MM.1S (cell line): Measurements from ENCODE around the gene CELA2B.

Experiments
- EZH2 ChIP-seq: fragments of 300-600 bp; sonication (generic); optimal IDR thresholded peaks from 2 replicates; pipeline ENCODE3; 2017; ENCODE audit warnings: low read depth, mild to moderate bottlenecking, antibody characterized with exemption, low read length, mixed read lengths
- TF ChIP-seq, protein P1 (sequence below): fragments of 300-600 bp; sonication (generic); IDR thresholded peaks from 2 replicates; pipeline ENCODE4 v1.5.1; 2016; ENCODE audit warnings: antibody characterized with exemption, low read length, mixed read lengths

DNA sequence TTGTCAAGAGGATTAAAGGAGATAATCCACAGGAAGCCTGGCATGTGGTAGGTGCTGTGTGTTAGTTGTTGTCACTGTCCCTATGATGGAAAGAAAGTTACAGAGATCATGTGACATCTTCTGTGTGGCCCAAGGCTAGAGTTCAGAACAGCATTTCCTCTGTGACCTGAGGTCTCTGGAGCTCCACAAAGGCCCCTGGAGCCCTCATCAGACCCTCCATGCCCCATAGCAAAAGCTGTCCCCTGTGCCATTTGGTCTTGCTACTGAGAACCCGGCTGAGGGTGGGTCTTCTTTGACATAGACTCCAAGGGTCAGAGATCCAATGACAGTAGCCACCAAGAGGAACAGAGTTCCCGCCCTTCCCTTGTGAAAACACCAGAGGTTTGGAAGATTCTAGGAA, 8.1 kb downstream of the CELA2B start:
- TF ChIP-seq, protein P1, sequence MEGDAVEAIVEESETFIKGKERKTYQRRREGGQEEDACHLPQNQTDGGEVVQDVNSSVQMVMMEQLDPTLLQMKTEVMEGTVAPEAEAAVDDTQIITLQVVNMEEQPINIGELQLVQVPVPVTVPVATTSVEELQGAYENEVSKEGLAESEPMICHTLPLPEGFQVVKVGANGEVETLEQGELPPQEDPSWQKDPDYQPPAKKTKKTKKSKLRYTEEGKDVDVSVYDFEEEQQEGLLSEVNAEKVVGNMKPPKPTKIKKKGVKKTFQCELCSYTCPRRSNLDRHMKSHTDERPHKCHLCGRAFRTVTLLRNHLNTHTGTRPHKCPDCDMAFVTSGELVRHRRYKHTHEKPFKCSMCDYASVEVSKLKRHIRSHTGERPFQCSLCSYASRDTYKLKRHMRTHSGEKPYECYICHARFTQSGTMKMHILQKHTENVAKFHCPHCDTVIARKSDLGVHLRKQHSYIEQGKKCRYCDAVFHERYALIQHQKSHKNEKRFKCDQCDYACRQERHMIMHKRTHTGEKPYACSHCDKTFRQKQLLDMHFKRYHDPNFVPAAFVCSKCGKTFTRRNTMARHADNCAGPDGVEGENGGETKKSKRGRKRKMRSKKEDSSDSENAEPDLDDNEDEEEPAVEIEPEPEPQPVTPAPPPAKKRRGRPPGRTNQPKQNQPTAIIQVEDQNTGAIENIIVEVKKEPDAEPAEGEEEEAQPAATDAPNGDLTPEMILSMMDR, result no peak
- no peak for TF ChIP-seq EZH2
